WERI-Rb-1 (cell line): ENCODE data around the gene FOXN3.
A peak's percentile ranks its signal among the peaks of the same experiment; 100 is the strongest.

Experiments used
- DNase-seq: peaks from one replicate; pipeline ENCODE4 v3.0.0-alpha.2; 2020
- H3K27ac ChIP-seq: fragments of 250-450 bp; sonication (Bioruptor Pico); 2 replicates; pipeline ENCODE4 v1.5.1; 2020; ENCODE audit warnings: mild to moderate bottlenecking, moderate library complexity
- H3K27me3 ChIP-seq: fragments of 250-450 bp; sonication (Bioruptor Pico); 2 replicates; pipeline ENCODE4 v1.5.1; 2021; ENCODE audit warnings: mild to moderate bottlenecking, low read depth, moderate library complexity; ENCODE audit not compliant: insufficient read depth, severe bottlenecking
- H3K36me3 ChIP-seq: fragments of 250-450 bp; sonication (Bioruptor Pico); 2 replicates; pipeline ENCODE4 v1.5.1; 2020; ENCODE audit warnings: mild to moderate bottlenecking, moderate library complexity
- H3K4me3 ChIP-seq: 2 replicates; pipeline ENCODE4 v1.5.1; 2011; ENCODE audit warnings: low read depth, mild to moderate bottlenecking, control low read depth, low read length
- H3K9me3 ChIP-seq: fragments of 250-450 bp; sonication (Bioruptor Pico); 2 replicates; pipeline ENCODE4 v1.5.1; 2021; ENCODE audit warnings: mild to moderate bottlenecking, moderate library complexity; ENCODE audit not compliant: severe bottlenecking
- TF ChIP-seq, protein P1 (sequence below): IDR thresholded peaks from 2 replicates; pipeline ENCODE4 v1.5.1; 2011; ENCODE audit warnings: low read depth, mild to moderate bottlenecking, control low read depth, inconsistent platforms, low read length

The FOXN3 gene

DNA sequence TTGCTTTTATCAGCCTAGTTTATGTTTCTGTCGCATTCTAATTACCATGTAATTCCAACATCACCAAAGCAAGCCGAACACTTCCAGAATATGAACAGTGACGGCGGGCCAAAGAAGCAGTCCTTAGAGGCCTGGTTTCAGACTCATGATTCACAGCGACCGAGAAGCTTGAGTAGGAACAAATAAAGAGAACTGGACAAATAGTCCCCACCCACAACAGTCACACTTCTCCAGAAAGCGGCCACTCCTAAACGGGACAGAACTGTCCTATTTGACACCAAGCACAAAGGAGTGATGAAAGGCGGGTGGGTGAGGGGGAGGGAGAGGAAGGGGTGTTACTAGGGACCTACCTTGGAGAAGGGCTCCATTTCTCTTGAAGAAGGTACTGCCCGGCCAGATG lies 136.4 kb downstream of the FOXN3 start:
- Histone ChIP-seq H3K9me3 (no peaks in the 10 kb centered on the region), H3K36me3 (no peaks in the 10 kb centered on the region), H3K27ac (no peak overlapping the region), H3K4me3 (no peak overlapping the region), H3K27me3 (no peaks in the 10 kb centered on the region)
- TF ChIP-seq, protein P1, sequence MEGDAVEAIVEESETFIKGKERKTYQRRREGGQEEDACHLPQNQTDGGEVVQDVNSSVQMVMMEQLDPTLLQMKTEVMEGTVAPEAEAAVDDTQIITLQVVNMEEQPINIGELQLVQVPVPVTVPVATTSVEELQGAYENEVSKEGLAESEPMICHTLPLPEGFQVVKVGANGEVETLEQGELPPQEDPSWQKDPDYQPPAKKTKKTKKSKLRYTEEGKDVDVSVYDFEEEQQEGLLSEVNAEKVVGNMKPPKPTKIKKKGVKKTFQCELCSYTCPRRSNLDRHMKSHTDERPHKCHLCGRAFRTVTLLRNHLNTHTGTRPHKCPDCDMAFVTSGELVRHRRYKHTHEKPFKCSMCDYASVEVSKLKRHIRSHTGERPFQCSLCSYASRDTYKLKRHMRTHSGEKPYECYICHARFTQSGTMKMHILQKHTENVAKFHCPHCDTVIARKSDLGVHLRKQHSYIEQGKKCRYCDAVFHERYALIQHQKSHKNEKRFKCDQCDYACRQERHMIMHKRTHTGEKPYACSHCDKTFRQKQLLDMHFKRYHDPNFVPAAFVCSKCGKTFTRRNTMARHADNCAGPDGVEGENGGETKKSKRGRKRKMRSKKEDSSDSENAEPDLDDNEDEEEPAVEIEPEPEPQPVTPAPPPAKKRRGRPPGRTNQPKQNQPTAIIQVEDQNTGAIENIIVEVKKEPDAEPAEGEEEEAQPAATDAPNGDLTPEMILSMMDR = no peak
- no peak for DNase-seq

DNA sequence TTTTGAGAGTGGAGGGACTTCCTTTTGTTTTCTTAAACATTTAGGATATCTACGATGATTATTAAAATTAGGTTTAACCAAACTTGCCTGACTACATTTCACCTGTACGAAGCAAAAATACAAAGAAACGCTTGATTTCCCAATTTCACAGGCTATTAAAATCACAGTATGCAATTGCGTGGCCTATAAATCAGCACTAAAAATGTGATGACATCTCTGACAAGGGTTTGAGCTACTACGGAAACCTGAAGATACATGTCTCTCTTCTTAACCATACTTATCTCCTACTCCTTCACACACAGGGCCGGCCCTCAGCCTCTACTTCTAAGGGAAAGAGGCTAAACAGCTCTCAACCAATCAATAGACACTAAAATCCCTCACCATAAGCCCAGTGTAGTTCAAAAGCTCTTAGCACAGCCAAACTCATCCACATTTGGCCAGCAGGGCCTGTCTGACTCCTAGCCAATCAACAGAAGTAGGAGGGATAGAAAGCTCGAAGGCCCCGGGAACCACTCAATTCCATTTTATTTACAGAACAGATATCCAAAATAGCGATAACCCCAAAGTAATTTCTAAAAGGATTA lies 137.3 kb downstream of the FOXN3 start:
- Histone ChIP-seq H3K9me3 (no peaks in the 10 kb centered on the region), H3K36me3 (no peaks in the 10 kb centered on the region), H3K27me3 (no peaks in the 10 kb centered on the region), H3K27ac (no peak overlapping the region), H3K4me3 (no peak overlapping the region)
- TF ChIP-seq, protein P1 = no peak
- peak; percentile 11 for DNase-seq

DNA sequence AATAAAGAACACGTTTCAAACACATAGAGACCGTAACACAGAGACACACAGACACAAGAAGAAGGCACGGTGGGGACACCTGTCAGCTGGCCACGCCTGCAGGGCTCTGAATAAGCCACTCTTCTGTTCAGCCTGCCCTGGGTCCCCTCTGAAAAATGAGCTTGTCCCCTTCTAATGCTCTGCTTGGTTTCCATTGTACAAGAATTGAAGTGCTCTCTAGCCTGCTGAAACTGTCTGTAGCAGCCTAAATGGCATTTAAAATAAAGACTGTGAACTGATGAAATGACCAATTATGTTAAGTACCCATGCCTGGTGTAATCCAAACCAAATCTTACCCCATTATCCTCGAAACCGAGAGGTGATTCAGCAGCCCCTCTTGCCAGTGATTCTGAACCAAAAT lies 139.8 kb downstream of the FOXN3 start:
- H3K36me3 ChIP-seq = no peaks in the 10 kb centered on the region
- no peaks in the 10 kb centered on the region for H3K27me3 ChIP-seq
- TF ChIP-seq, protein P1 = no peak
- H3K9me3 ChIP-seq = no peaks in the 10 kb centered on the region
- no peak overlapping the region for H3K27ac ChIP-seq
- DNase-seq = no peak
- H3K4me3 ChIP-seq = no peak overlapping the region

DNA sequence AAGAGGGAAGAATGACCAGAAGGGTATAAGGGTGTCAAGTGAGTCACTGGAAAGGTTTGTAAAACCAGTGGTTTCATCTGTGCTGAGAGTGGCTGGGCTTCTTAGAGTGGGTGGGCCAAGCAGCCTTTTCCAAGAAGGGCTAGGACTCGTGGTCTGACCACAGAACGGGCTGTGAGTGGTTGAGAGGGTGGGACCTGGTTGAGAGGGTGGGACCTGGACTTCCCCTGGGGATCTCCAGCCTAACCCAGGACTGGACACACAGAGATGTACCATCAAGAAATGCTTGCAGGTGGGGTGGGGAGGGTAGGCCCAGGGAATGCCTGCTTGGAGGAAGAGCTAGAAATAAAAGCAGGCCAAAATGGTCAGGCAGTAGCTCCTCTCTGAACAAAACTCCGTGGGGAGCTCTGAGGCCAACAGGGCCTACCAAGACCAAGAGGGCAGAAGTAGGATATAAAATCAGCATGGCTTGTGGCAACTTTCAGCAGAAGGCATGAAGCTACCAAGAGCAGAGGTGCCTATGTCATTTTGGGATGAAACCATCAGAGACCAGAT lies 140.5 kb downstream of the FOXN3 start:
- TF ChIP-seq, protein P1 = no peak
- H3K4me3 ChIP-seq = no peak overlapping the region
- DNase-seq = no peak
- no peaks in the 10 kb centered on the region for H3K36me3 ChIP-seq
- H3K27ac ChIP-seq = no peak overlapping the region
- no peaks in the 10 kb centered on the region for H3K27me3 ChIP-seq
- no peaks in the 10 kb centered on the region for H3K9me3 ChIP-seq

DNA sequence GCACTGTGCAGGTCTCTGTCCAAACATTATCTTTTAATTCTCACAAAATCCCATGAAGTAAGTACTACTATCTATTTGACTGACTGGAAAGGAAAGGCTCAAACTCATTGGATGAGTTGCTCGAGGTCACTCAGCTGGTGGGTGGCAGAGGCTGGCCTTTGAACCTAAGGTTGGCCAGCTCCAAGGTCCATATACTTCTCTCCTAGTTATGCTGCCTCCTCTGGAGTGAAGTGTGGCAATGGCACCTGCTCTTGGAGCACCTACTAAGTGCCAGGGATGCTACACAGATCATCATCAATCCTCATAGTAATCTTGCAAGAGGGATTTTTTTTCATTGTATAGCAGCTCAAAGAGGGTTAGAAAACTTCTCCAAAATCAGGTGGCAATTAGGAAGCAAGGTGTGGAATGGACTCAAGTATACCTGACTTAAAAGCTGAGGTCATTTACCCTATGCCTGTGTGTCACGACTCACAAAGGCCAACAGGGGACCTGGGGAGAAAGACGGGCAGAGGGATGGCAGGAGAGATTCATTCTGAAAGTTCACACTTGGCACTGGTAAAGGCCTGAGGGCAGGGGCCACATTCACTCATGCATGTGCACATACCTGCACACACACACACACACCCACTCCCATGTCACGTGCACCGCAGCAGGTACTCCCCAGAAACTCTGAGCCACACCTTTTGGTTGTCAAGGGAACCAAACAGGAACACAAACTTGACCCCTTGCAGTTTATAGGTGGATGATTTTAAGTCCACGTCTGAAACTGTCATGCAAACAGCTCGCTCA lies 146.4 kb downstream of the FOXN3 start:
- DNase-seq = no peak
- no peaks in the 10 kb centered on the region for H3K9me3 ChIP-seq
- TF ChIP-seq, protein P1 = no peak
- no peak overlapping the region for H3K27ac ChIP-seq
- H3K4me3 ChIP-seq = no peak overlapping the region
- no peaks in the 10 kb centered on the region for H3K36me3 ChIP-seq
- no peaks in the 10 kb centered on the region for H3K27me3 ChIP-seq
